Natural killer cell (primary cell): Measurements from ENCODE around the gene RALGPS2. TPM values are rescaled to one million over a fixed set of nuclear protein-coding genes. Genes with fewer than 3 reads are reported as not detected.

ENCODE experiments used
- ATAC-seq, 3 donors: fragments of 150-1000 bp in 2 of 3; fragments of 200-7000 bp in 1 of 3; cut with Tn5 transposase; 1 replicate in 1 of 3; 2 replicates in 2 of 3; pipeline ENCODE4 v1.10.0; 2021; ENCODE audit warnings: mild to moderate bottlenecking in 2 of 3, moderate library complexity in 2 of 3
- DNase-seq, 2 donors: peaks; one replicate each; pipeline versions ENCODE4 v3.0.0 to v3.0.0-alpha.2; 2013 to 2021; ENCODE audit warnings: mixed read lengths in 1 of 2
- H3K27ac ChIP-seq: one replicate; pipeline ENCODE4 v1.5.1; 2013; ENCODE audit warnings: mild to moderate bottlenecking, low read length
- H3K27me3 ChIP-seq: one replicate; pipeline ENCODE4 v1.6.1; 2013; ENCODE audit warnings: low read length; ENCODE audit not compliant: control insufficient read depth, insufficient read depth
- H3K36me3 ChIP-seq: one replicate; pipeline ENCODE4 v1.6.1; 2013; ENCODE audit warnings: low read length; ENCODE audit not compliant: control insufficient read depth, insufficient read depth
- H3K4me1 ChIP-seq: one replicate; pipeline ENCODE4 v1.6.1; 2013; ENCODE audit warnings: low read length; ENCODE audit not compliant: control insufficient read depth, insufficient read depth
- H3K4me3 ChIP-seq: one replicate; pipeline ENCODE4 v1.5.1; 2013; ENCODE audit warnings: low read length
- H3K9me3 ChIP-seq: one replicate; pipeline ENCODE4 v1.6.1; 2013; ENCODE audit warnings: low read length; ENCODE audit not compliant: control insufficient read depth, insufficient read depth
- H3K27ac Mint-ChIP-seq, 2 donors: one replicate each; pipeline ENCODE4 v1.8.0; 2022; ENCODE audit warnings: mild to moderate bottlenecking in 2 of 2, mixed read lengths in 2 of 2, moderate library complexity in 1 of 2
- H3K27me3 Mint-ChIP-seq, 2 donors: one replicate each; pipeline ENCODE4 v1.8.0; 2022; ENCODE audit warnings: low read depth in 2 of 2, mixed read lengths in 2 of 2
- H3K36me3 Mint-ChIP-seq: one replicate; pipeline ENCODE4 v1.8.0; 2022; ENCODE audit warnings: mixed read lengths
- H3K4me1 Mint-ChIP-seq, 2 donors: one replicate each; pipeline ENCODE4 v1.8.0; 2022; ENCODE audit warnings: mixed read lengths in 2 of 2
- H3K4me3 Mint-ChIP-seq: one replicate; pipeline ENCODE4 v1.8.0; 2022; ENCODE audit warnings: mild to moderate bottlenecking, moderate library complexity, mixed read lengths
- H3K9me3 Mint-ChIP-seq, 2 donors: one replicate each; pipeline ENCODE4 v1.8.0; 2022; ENCODE audit warnings: mixed read lengths in 2 of 2
- CTCF ChIP-seq: fragments of 200-600 bp; IDR thresholded peaks from one replicate; pipeline ENCODE4 v1.8.0; 2022; ENCODE audit warnings: antibody characterized with exemption
- WGBS: methylation state at CpG from one replicate; pipeline ENCODE4 v1.1.7; 2013; ENCODE audit warnings: missing lambda C conversion rate; ENCODE audit not compliant: insufficient coverage; 5-methylcytosine and 5-hydroxymethylcytosine counted together
- intact Hi-C: fragments of 100-400 bp; cut with micrococcal nuclease; formaldehyde crosslinking; loops from one replicate; pipeline ENCODE4 v1.14.2; 2022
- total RNA-seq, 4 donors: library from RNA; stranded (reverse); fragments of 120-200 nt in 1 of 4; gene quantifications; one replicate each; pipeline versions ENCODE4 v1.2.3 to v1.2.4, GENCODE V29; 2013 to 2022

The RALGPS2 gene
- total RNA-seq, 3 donors from 2014 or later (not counting 1 experiment from before 2014, with no cell fraction given) = 11.1 to 12.4 (median 11.8) TPM

- H3K4me1 Mint-ChIP-seq = peaks cover 5 to 6% of the 10 kb centered on the region in 2 donors
- ATAC-seq = no peak
- H3K9me3 Mint-ChIP-seq = no peaks in the 10 kb centered on the region
- 82% methylated on average over 4 of the region's 4 CpGs for WGBS
- H3K36me3 ChIP-seq = no peaks in the 10 kb centered on the region
- no peak for TF ChIP-seq CTCF
- H3K36me3 Mint-ChIP-seq = no peaks in the 10 kb centered on the region
- H3K27me3 ChIP-seq = no peaks in the 10 kb centered on the region
- H3K27ac Mint-ChIP-seq = no peak within 1 kb of the TSS
- H3K4me3 Mint-ChIP-seq = no peak within 1 kb of the TSS
- no peaks in the 10 kb centered on the region for H3K4me1 ChIP-seq
- no peaks in the 10 kb centered on the region for H3K27me3 Mint-ChIP-seq
- intact Hi-C loops = no loop called here
- no peak for DNase-seq
- no peak within 1 kb of the TSS for H3K27ac ChIP-seq
- H3K4me3 ChIP-seq = no peak within 1 kb of the TSS
- no peaks in the 10 kb centered on the region for H3K9me3 ChIP-seq
Observed at GRCh38 chr1:178870944-178871343, 145.9 kb downstream of the RALGPS2 start, which contains the start of gene ANGPTL1. TSS of gene ANGPTL1 (minus strand) at chr1:178871077. CDS start at chr1:178865776, 5,301 bp downstream.

- ATAC-seq = no peak
- no peak overlapping the region for H3K27ac Mint-ChIP-seq
- Histone ChIP-seq H3K27me3 (no peaks in the 10 kb centered on the region), H3K9me3 (no peaks in the 10 kb centered on the region), H3K36me3 (no peaks in the 10 kb centered on the region), H3K4me1 (no peaks in the 10 kb centered on the region), H3K4me3 (no peak overlapping the region), H3K27ac (no peak overlapping the region)
- H3K4me3 Mint-ChIP-seq = no peak overlapping the region
- no peak for TF ChIP-seq CTCF
- H3K27me3 Mint-ChIP-seq = no peaks in the 10 kb centered on the region
- peaks cover 5 to 6% of the 10 kb centered on the region in 2 donors for H3K4me1 Mint-ChIP-seq
- intact Hi-C loops = no loop called here
- DNase-seq = no peak
- H3K36me3 Mint-ChIP-seq = no peaks in the 10 kb centered on the region
- H3K9me3 Mint-ChIP-seq = no peaks in the 10 kb centered on the region
Observed at GRCh38 chr1:178871551-178872320, 146.7 kb downstream of the RALGPS2 start.

GRCh38 chr1:178874966-178875365, 149.9 kb downstream of the RALGPS2 start:
- no peak overlapping the region for H3K27ac ChIP-seq
- H3K9me3 ChIP-seq = no peaks in the 10 kb centered on the region
- no peaks in the 10 kb centered on the region for H3K36me3 Mint-ChIP-seq
- H3K27me3 ChIP-seq = no peaks in the 10 kb centered on the region
- no peak for ATAC-seq
- H3K27me3 Mint-ChIP-seq = no peaks in the 10 kb centered on the region
- no peak for TF ChIP-seq CTCF
- 60% methylated on average over 1 of the region's 2 CpGs for WGBS
- intact Hi-C loops = no loop called here
- no peak for DNase-seq
- H3K4me3 ChIP-seq = no peak overlapping the region
- H3K36me3 ChIP-seq = no peaks in the 10 kb centered on the region
- no peaks in the 10 kb centered on the region for H3K4me1 Mint-ChIP-seq
- H3K9me3 Mint-ChIP-seq = no peaks in the 10 kb centered on the region
- H3K4me3 Mint-ChIP-seq = no peak overlapping the region
- no peak overlapping the region for H3K27ac Mint-ChIP-seq
- no peaks in the 10 kb centered on the region for H3K4me1 ChIP-seq

GRCh38 chr1:178875936-178876335, 150.9 kb downstream of the RALGPS2 start:
- no peaks in the 10 kb centered on the region for H3K36me3 Mint-ChIP-seq
- Histone ChIP-seq H3K9me3 (no peaks in the 10 kb centered on the region), H3K36me3 (no peaks in the 10 kb centered on the region), H3K27ac (no peak overlapping the region), H3K4me3 (no peak overlapping the region), H3K27me3 (no peaks in the 10 kb centered on the region), H3K4me1 (no peaks in the 10 kb centered on the region)
- ATAC-seq (no peak), DNase-seq (no peak)
- TF ChIP-seq CTCF = no peak
- H3K27me3 Mint-ChIP-seq = no peaks in the 10 kb centered on the region
- intact Hi-C loops = no loop called here
- no peaks in the 10 kb centered on the region for H3K4me1 Mint-ChIP-seq
- H3K27ac Mint-ChIP-seq = no peak overlapping the region
- H3K9me3 Mint-ChIP-seq = no peaks in the 10 kb centered on the region
- no peak overlapping the region for H3K4me3 Mint-ChIP-seq
